Mesenteric fat pad (tissue), 1 donor: ENCODE data around the gene TMEM120A. TPM values are rescaled to one million over a fixed set of nuclear protein-coding genes. Genes with fewer than 3 reads are reported as not detected.

Experiments used
- DNase-seq: peaks from one replicate; pipeline ENCODE4 v3.0.0-alpha.2; 2020; ENCODE audit warnings: low spot score
- total RNA-seq: library from RNA; stranded (reverse); fragmentation: NEBNext Ultra II Directional; extraction: Animal tissue kit (Norgen Biotek cat#: 25700); gene quantifications from one replicate; pipeline ENCODE4 v1.2.1, GENCODE V29; 2021
- donor health status: DM: yes; HTN: yes; CAD: no.

Gene TMEM120A
- total RNA-seq, 1 donor from 2014 or later = 93.8 TPM

DNA sequence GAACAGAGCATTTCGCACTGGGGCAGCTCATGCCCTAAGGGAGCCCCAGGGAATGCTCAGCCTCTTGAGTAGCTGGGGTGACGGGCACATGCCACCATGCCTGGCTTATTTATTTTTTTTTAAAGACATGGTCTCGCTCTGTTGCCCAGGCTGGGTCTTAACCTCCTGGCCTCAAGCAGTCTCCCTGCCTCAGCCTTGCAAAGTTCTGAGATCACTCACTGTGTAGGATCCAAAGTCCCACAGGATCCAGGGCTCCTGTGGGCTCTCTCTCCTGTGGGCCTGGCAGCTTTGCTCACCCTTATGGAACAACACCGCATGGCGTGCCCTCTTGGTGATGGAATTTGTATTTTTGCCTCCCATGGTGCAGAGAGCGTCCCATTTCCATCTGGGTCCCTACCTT is 34.0 kb downstream of the TMEM120A start:
- no peak for DNase-seq

DNA sequence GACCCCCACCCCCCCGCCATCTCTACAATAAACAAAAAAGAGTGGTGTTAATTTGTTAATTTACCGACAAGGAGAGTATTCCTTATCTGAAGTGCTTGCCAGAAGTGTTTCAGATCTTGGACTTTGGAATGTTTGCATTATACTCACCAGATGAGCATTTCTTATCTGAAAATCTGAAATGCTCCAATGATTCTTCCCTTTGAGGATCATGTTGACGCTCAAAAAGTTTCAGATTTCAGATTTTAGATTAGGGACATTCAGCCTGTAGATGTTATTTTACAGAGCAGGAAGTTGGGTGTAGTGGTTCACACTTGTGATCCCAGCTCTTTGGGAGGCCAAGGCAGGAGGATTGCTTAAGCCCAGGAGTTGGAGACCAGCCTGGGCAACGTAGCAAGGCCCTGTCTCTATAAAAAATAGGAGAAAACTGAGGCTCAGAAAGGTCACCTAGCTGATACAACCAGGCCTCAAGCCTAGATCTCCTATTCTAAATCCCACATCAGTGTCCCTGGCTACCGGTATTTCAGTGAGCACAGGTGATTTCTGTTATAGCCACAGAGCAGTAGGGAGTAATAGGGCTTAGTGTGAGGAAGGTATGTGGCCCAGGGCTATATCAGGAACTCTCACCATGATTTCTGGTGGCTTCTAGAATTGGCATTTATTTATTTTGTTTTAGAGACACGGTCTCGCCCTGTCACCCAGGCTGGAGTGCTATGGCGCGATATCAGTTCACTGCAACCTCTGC is 35.4 kb downstream of the TMEM120A start:
- DNase-seq = no peak

DNA sequence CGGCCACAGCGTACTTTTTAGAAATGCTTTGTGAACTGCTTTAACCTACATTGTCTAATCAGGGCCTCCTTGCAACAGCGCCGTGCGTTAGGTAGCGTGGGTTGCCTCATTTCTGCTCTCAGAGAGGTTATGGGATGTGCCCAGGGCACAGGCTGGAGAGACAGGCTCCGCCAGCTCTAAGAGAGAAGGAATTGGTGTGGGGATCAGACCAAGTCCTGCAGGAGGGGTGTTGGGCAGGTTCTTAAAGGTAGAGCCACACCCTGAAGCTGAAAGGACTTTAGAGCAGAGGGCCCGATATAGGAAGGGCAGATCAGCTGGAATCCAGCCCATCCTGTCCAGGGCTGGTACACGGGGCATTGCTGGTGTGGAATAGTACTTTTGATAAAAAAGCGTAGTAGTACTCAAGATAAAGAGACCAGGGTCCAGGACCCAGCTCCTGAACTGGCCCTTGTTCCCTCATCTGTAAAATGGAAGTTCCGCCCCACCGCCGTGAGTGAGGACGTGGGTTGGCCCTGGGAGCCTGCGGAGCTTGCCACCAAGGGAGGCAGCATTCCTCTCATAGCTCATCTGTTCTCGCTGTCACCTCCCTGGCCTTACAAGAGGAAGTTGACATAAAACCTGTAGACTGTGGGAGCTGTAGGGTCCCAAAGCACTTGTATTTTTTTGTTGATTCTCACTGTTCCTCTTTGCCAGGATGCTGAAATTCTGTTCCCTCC is 37.2 kb downstream of the TMEM120A start:
- DNase-seq = no peak

DNA sequence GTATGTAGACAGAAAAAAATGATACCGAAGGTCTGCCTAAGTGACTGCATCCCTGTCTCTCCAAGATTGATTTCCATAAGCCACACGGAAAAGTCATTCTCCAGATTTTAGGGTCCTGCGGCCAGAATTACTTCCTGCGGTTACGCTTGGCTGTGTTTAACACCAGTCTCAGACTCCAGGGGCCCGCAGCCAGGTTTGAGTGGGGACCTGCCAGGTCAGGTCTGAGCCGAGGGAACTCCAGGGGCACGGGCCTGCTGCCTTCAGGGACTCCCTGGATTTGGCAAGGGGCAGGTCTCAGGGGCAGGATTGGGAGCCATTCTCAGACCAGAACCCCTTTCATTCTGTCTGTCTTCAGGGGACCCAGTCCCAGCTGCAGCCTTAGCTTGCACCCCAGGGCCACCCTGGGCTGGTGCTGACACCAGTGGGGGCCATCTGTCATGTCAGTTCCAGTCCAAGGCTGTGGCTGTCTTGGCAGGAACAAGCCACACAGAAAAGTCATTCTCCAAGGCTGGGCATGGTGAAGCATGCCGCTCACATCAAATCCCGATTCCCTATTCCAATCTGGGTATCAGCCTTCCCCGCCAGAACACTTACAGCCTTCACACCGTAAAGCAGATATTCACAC is 39.0 kb downstream of the TMEM120A start:
- DNase-seq = no peak

DNA sequence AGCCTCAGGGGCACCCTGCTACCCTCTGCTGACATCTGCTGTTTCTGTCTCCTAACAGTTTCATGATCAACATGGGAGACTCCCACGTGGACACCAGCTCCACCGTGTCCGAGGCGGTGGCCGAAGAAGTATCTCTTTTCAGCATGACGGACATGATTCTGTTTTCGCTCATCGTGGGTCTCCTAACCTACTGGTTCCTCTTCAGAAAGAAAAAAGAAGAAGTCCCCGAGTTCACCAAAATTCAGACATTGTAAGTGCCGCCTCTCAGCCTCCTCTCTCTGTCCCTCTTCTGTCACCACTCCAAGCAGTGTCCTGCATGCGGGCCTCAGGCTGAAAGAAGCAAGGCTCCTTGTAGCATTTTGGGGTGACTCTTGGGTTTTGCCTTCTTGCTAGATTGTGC is 40.5 kb downstream of the TMEM120A start:
- no peak for DNase-seq

DNA sequence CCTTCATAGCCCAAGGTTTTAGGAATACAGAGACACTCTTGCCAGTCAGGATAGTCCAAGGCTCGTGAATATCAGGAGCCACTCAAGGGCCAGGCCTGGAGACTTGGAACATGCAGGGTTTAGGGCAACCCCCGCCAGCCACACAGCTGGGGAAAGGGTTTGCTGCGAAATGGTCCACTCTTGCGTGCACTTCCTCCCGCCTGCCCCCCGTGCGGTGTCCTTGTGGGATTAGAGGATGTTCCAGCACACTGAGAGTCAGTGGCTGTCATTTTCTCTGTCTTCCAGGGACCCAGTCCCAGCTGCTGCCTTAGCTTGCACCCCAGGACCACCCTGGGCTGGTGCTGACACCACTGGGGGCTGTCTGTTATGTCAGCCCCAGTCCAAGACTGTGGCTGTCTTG is 41.0 kb downstream of the TMEM120A start:
- DNase-seq = no peak

DNA sequence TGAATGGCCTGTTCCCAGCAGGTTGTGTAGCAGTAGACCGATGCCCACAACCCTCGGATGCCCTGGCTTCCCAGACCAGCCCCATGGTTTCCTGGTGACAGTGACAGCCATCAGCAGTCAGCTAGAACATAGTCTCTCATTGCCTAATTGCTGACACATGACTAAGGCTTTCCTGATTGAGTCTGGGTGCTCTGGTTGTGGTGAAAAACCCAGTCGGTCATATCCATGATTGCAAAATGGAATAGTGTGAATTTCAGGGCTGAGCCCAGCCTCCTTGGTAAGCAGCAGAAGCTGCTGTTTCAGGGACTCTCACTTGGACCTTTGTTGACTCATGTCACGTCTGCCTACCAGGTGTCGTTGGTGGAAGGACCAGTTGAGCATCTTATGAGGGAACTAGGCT is 42.9 kb downstream of the TMEM120A start:
- DNase-seq = no peak

DNA sequence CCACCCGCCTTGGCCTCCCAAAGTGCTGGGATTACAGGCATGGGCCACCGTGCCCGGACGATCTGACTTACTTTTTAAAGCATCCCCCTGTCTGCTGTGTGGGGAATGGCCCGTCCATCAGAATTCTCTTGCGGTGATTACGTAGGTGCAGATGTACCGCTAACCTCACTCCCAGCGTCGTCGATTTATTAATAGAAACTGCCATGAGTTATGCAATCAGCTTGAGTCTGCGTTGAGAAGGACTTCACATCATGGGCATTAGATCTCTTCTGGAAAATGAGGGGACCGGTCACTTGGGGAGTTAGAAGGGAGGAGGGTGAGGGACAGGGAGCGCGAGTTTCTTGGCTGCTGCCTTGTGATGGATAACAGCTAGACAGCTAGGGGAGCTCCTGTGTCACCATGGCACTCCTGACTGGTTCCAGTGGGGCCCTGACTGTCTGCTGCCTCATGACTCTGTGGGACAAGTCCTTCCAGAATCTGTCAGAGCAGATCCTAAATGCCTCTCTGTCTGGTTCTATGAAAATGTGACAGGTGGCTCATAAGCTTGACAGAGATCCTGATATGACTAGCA is 44.2 kb downstream of the TMEM120A start:
- DNase-seq = no peak

DNA sequence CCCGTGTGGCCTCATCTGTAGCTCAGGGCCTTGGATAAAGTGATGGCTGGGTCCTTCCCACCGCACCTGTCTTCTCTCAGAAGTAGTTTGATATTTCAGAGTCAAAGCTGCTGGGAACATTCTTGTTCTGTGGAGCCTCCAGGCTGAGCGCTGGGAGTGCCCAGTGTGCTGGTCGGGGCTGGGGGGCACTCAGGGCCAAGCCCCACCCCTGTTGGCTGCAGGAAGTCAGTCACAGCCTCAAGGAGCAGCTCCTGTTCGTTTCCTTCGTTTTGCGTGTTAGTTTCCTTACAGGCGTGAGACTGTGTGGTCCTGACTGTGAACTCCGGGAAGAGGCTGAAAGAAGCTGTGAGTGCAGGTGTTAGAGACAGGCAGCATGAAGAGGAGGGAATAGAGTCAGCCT is 46.2 kb downstream of the TMEM120A start:
- no peak for DNase-seq

DNA sequence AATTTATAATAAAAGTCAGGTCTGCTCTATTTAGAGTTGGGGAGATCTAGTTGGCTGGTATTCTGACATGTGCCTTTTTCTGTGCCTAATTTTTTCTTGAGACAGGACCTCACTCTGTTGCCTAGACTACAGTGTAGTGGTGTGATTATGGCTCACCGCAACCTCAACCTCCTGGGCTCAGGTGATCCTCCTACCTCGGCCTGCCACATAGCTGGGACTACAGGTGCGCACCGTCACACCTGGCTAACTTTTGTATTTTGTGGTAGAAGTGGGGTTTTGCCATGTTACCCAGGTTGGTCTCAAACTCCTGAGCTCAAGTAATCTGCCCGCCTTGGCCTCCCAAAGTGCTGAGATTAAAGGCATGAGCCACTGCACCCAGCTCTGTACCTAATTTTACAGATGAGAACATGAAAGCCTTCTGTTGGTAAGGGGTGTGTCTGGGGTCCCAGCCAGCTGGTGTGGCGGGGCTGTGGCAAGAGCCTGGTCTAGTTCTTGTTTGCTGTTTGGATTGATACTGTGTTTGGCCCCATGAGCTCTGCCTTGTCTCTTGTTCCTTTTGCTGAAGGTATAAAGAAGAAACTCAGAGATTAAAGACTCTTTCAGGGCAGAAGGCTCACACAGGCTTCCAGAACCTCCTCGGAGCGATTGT is 48.1 kb downstream of the TMEM120A start:
- DNase-seq = no peak

DNA sequence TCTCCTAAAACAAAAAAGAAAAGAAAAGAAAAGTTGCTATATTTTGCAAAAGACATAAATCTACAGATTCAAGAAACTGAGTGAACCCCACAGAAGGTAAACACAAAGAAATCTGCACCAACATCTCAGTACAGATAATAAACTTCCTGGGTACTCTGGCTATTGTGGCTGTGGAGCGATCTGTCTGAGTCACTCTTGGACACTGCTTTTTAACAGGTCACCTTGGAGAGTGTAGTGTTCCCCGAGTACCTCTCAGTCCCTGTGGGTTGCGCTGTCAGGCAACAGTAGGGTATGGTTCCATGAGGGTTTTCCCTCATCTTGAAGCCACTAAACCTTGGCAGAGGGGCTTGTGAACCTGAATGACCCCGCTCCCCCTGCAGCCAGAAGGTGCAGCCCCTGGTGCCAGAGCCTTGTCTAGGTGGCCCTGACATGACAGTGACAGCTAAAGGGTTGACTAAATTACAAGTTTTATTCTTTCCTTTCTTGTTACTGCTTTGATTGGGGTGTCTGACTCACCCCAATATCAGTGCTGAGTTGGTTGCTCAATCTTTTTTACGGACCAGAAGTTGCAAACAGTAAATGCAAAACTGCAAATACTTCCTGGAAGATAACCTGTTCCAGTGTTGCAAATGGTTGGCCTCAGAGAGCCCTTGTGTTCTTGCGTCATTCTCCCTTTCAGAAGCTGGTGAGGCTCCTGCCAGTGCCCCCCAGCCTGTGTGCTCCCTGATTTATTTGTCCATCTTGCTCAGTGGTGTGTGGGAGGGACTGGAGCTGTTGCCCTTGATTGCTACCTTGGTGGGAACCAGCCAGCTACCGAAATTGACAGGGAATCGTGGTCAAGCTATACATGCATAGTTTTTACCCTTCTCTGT is 48.9 kb downstream of the TMEM120A start:
- DNase-seq = no peak

DNA sequence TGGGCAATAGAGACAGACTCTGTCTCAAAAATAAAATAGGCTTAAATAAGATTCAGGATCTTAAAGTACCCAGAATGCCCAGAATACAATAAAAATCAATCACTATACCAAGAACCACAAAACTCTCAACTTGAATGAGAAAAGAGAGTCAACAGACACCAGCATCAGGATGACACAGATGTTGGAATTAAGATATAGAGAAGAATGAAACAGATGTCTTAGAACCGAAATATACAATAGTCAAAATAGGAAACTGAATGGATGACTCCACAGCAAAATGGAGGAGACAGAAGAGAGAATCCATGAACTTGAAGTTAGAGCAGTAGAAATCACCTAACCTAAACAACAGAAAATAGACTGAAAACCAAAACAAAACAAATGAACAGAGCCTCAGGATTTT is 49.9 kb downstream of the TMEM120A start:
- DNase-seq = no peak

DNA sequence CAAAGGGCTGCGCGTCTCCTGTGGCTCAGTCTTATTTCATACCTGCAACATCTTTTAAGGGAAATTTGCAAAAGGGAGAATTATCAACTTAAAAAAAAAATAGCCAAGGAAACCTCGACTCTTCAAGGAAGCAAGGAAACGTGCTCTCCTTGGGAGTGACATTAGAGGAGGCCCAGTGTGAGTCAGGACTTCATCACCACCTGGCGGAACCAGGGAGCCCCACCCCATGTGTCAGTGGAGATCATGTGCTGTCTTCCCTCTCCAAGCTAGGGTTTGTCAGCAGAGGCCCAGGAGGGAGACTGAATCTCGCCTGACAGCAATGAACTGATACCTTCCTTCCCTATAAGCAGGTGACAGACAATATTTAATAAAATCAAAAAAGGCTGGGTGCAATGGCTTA is 50.5 kb downstream of the TMEM120A start:
- DNase-seq = no peak

DNA sequence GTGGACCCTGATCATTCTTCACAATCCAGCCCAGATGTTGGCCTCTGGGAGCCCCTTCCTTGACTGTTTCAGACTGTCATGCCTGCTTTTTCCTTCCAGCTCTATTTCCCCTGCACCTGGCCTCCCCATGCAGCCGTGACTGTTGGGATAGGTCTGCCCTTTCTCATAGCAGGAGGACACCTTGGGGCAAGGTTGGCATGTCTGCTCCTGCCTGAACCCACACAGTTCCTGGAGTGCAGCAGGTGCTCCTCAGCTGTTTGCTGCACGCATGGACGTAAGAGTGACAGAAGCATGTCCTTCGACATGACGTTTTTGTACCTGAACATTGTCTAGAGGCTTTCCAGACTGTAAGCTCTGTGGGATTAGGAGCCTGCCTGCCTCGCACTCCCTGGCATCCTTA is 55.5 kb downstream of the TMEM120A start:
- DNase-seq = no peak

DNA sequence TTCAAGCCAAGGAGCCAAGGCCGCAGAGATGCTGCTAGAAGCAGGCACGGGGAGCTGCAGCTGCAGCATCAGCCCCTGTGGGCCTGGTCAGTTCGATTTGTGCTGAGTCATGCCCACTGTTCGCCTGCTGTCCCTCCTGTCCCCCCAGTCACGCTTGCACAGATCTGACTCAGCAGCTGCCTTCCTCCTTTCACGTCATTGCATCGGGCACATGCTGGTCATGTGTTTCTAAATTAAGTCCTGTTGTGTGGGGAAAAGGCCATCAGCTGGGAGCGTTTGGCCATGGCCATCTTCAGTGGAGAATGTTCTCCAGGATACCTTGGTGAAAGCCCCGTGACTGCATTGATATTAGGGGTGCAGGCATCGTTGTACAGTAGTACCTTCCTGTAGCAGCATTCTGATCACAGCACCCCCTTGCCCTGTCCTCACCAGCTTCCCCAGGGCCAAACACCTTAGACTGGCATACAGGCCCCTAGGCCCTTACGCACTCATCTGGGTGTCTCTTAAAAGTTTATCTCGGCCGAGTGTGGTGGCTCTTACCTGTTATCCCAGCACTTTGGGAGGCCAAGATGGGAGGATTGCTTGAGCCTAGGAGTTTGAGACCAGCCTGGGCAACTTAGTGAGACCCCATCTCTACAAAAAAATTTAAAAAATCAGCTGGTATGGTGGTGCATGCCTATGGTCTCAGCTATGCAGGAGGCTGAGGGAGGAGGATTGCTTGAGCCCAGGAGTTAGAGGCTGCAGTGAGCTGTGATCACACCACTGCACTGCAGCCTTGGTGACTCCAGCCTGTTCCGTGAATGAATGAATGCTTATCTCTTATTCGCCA is 56.2 kb downstream of the TMEM120A start:
- no peak for DNase-seq
